Esophagus muscularis mucosa (tissue), 4 donors: ENCODE data around the gene UEVLD. TPM values are rescaled to one million over a fixed set of nuclear protein-coding genes. Genes with fewer than 3 reads are reported as not detected.
A peak's percentile ranks its signal among the peaks of the same experiment; 100 is the strongest.

Experiments
- DNase-seq: peaks from one replicate; pipeline ENCODE4 v3.0.0-alpha.2; 2017; ENCODE audit errors: extremely low spot score
- H3K27ac ChIP-seq, 4 donors: fragments of 200-600 bp; sonication (generic); replicated peaks in 1 of 4; 1 replicate in 3 of 4; 2 replicates in 1 of 4; pipeline ENCODE4 v1.5.1; 2016 to 2019; ENCODE audit warnings: mild to moderate bottlenecking in 1 of 4
- H3K27me3 ChIP-seq, 4 donors: fragments of 200-600 bp; sonication (generic); one replicate each; pipeline versions ENCODE4 v1.5.1 to v1.6.0; 2016 to 2019
- H3K36me3 ChIP-seq, 4 donors: fragments of 200-600 bp; sonication (generic); one replicate each; pipeline ENCODE4 v1.5.1; 2016 to 2019
- H3K4me1 ChIP-seq, 4 donors: fragments of 200-600 bp; sonication (generic); one replicate each; pipeline ENCODE4 v1.5.1; 2016 to 2019
- H3K4me3 ChIP-seq, 4 donors: fragments of 200-600 bp; sonication (generic); 1 replicate in 2 of 4; 2 replicates in 2 of 4; pipeline ENCODE4 v1.5.1; 2016 to 2019; ENCODE audit warnings: mild to moderate bottlenecking in 4 of 4, moderate library complexity in 1 of 4
- H3K9me3 ChIP-seq, 4 donors: fragments of 200-600 bp; sonication (generic); 1 replicate in 3 of 4; 2 replicates in 1 of 4; pipeline ENCODE4 v1.5.1; 2016 to 2019
- CTCF ChIP-seq, 3 experiments: fragments of 200-600 bp in 2 of 3; fragments of 450-650 bp in 1 of 3; sonication (generic) in 2 of 3; IDR thresholded peaks; one replicate each; pipeline ENCODE4 v1.5.1; 2017 to 2019; ENCODE audit warnings: antibody characterized with exemption in 3 of 3, mild to moderate bottlenecking in 2 of 3, moderate library complexity in 1 of 3
- EP300 ChIP-seq: sonication (generic); formaldehyde crosslinking; IDR thresholded peaks from one replicate; pipeline ENCODE4 v1.6.1; 2017; ENCODE audit warnings: antibody characterized with exemption
- POLR2A ChIP-seq: fragments of 450-650 bp; IDR thresholded peaks from one replicate; pipeline ENCODE4 v1.6.1; 2017; ENCODE audit warnings: antibody characterized with exemption, moderate library complexity, mild to moderate bottlenecking, low read depth
- POLR2AphosphoS5 ChIP-seq, 2 donors: sonication (generic); formaldehyde crosslinking; IDR thresholded peaks; one replicate each; pipeline ENCODE4 v1.6.1; 2017; ENCODE audit warnings: antibody characterized with exemption in 2 of 2
- WGBS: methylation state at CpG from one replicate; pipeline ENCODE4 v1.1.5; 2018; 5-methylcytosine and 5-hydroxymethylcytosine counted together
- intact Hi-C: fragments of 100-400 bp; cut with DNase I; formaldehyde crosslinking; loops from one replicate; pipeline ENCODE4 v1.15.1; 2023
- total RNA-seq, 4 donors: library from RNA; depleted of rRNA; stranded (reverse); fragments of >200 nt; gene quantifications; one replicate each; pipeline versions ENCODE4 v1.1.0 to v1.2.1, GENCODE V29; 2016

UEVLD gene
- total RNA-seq, 4 donors from 2014 or later: 28.7 to 39.1 (median 29.6) TPM

GRCh38 chr11:18617688-18618341 lies 29.3 kb upstream of the UEVLD start:
- WGBS: 59% methylated on average over 10 of the region's 10 CpGs
- peaks cover 12 to 34% (median 26%) of the 10 kb centered on the region in 4 donors for H3K36me3 ChIP-seq
- H3K27me3 ChIP-seq: no peaks in the 10 kb centered on the region
- H3K9me3 ChIP-seq: no peaks in the 10 kb centered on the region
- intact Hi-C loops: no loop called here
- no peak for TF ChIP-seq POLR2A
- no peak for TF ChIP-seq POLR2AphosphoS5 (IDR thresholded peaks at IDR 0.05)
- no peak for TF ChIP-seq CTCF (IDR thresholded peaks at IDR 0.05)
- TF ChIP-seq EP300: no peak
- H3K27ac ChIP-seq: peak overlapping the region; percentile 50 to 78 (median 63)
- no peak for DNase-seq
- peaks cover 18 to 39% (median 29%) of the 10 kb centered on the region in 4 donors for H3K4me1 ChIP-seq
- no peak overlapping the region for H3K4me3 ChIP-seq

DNA sequence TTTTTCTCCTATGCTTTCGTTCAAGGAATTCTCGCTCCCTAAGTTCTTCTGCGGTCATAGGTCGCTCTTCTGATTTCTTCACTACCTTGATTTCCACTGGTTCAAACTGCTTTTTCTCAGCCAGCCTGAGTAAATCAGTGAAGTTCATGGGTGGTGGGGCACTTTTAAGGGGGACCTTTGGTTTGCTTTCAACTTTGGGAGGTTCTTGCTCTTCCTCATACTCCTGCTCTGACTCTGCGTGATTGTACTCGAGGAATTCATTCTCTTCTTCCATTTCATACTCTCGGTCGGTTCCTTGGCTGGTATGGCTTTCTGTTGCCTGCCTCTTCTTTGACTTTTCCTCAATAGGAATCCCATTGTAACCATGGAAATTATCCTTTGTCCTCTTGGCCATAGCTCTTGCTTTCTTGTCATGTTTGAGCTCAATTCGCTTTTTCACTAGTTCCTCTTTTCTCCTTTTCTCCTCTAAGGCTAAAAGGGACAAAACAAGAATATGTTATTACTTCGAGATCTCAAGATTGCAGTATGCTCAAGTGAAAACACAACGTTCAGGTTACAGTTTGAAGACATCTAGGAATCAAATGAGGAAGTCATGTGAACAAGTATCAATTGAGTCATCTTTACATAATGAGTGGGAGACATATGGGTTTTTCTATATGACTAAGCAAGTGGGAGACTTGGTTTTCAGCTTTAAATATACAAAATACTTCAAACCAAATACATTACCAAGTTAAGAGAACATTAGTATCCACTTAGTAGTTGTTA lies 27.3 kb upstream of the UEVLD start:
- Histone ChIP-seq H3K27me3 (no peaks in the 10 kb centered on the region), H3K27ac (no peak overlapping the region), H3K4me1 (peaks cover 18 to 35% (median 29%) of the 10 kb centered on the region in 4 donors), H3K36me3 (peaks cover 12 to 51% (median 39%) of the 10 kb centered on the region in 4 donors), H3K4me3 (no peak overlapping the region), H3K9me3 (no peaks in the 10 kb centered on the region)
- intact Hi-C loops: no loop called here
- DNase-seq: no peak
- WGBS: 89% methylated on average over 11 of the region's 11 CpGs
- TF ChIP-seq POLR2AphosphoS5 (IDR thresholded peaks at IDR 0.05) (no peak), POLR2A (no peak), CTCF (IDR thresholded peaks at IDR 0.05) (no peak), EP300 (no peak)

DNA sequence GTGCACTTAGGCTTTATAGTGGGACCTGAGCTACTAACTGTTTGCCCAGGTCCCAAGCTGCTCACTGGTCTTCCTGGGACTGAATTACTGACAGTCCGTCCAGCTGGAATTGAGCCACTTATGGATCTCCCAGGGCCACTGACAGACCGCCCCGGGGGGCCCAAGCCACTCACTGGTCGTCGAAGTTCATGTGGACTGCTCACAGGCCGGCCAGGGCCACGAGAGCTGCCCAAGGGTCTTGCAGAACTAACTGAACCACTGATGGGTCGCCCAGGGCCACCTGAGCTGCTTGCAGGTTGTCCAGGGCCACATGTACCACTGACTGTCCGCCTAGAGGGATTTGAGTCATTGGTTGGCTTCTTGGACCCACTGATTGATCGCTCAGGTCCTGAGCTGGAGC lies 26.1 kb upstream of the UEVLD start:
- intact Hi-C loops: no loop called here
- WGBS: 97% methylated on average over 10 of the region's 10 CpGs
- H3K4me1 ChIP-seq: peaks cover 18 to 29% (median 26%) of the 10 kb centered on the region in 4 donors
- H3K27me3 ChIP-seq: no peaks in the 10 kb centered on the region
- H3K9me3 ChIP-seq: no peaks in the 10 kb centered on the region
- TF ChIP-seq EP300 (no peak), CTCF (IDR thresholded peaks at IDR 0.05) (no peak), POLR2AphosphoS5 (IDR thresholded peaks at IDR 0.05) (no peak), POLR2A (no peak)
- no peak for DNase-seq
- peaks cover 16 to 62% (median 49%) of the 10 kb centered on the region in 4 donors for H3K36me3 ChIP-seq
- no peak overlapping the region for H3K4me3 ChIP-seq
- H3K27ac ChIP-seq: no peak overlapping the region

DNA sequence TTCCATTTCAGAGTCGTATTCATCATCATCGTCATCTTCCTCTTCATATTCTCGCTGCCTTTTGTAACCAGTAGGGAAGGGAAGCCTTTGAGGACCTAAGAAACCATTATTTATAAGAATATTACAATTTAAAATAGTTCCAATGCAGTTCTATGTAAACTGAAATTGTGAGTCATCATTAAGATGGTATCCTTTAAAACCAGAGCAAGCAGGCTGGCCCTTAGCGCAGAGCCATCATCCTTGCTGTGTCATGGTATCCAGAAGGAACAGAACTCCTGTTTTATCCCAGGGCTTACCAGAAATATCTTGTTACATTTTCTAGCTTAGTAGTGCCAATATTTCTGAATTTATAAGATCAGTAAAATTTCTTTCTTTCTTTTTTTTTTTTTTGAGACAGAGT lies 23.9 kb upstream of the UEVLD start:
- intact Hi-C loops: no loop called here
- TF ChIP-seq CTCF (IDR thresholded peaks at IDR 0.05): no peak
- no peak for TF ChIP-seq EP300
- no peak for TF ChIP-seq POLR2A
- no peak for TF ChIP-seq POLR2AphosphoS5 (IDR thresholded peaks at IDR 0.05)
- Histone ChIP-seq H3K27me3 (no peaks in the 10 kb centered on the region), H3K27ac (no peak overlapping the region), H3K9me3 (no peaks in the 10 kb centered on the region), H3K4me1 (peaks cover 0 to 14% (median 5%) of the 10 kb centered on the region in 4 donors), H3K36me3 (peaks cover 19 to 82% (median 59%) of the 10 kb centered on the region in 4 donors), H3K4me3 (no peak overlapping the region)
- no peak for DNase-seq
- WGBS: 94% methylated on average over 4 of the region's 4 CpGs
